ENCODE data around the gene TRMT44. TPM values are rescaled to one million over a fixed set of nuclear protein-coding genes. Genes with fewer than 3 reads are reported as not detected.

Gene TRMT44
- total RNA-seq, 1 donor from 2014 or later: 17.9 TPM

GRCh38 chr4:8523766-8524165 is 83.2 kb downstream of the TRMT44 start:
- H3K4me3 ChIP-seq (ENCODE audit: low read depth, low read length): no peak overlapping the region
- no peak for DNase-seq (ENCODE audit: low read depth)
- no peak for TF ChIP-seq CTCF (conservative IDR thresholded peaks at IDR 0.05; ENCODE audit: low read depth, low read length)

- no peak overlapping the region for H3K4me3 ChIP-seq (ENCODE audit: low read depth, low read length)
- no peak for DNase-seq (ENCODE audit: low read depth)
- TF ChIP-seq CTCF (conservative IDR thresholded peaks at IDR 0.05; ENCODE audit: low read depth, low read length): no peak
Measured at GRCh38 chr4:8524595-8525382, 84.2 kb downstream of the TRMT44 start.

- no peak for TF ChIP-seq CTCF (conservative IDR thresholded peaks at IDR 0.05; ENCODE audit: low read depth, low read length)
- H3K4me3 ChIP-seq (ENCODE audit: low read depth, low read length): no peak overlapping the region
- no peak for DNase-seq (ENCODE audit: low read depth)
Measured at GRCh38 chr4:8525383-8526120, 85.0 kb downstream of the TRMT44 start.

Other genes starting within 250 kb of the TRMT44 start
- gene SH3TC1, start 241.5 kb upstream of the TRMT44 start, total RNA-seq: 6.2 and 8.6 TPM in 2 replicates
- 0.80 and 1.2 TPM in 2 replicates for gene HTRA3, start 171.0 kb upstream of the TRMT44 start, total RNA-seq
- gene ACOX3, start 54 bp upstream of the TRMT44 start, total RNA-seq: 10.5 and 16.0 TPM in 2 replicates
- not detected in 2 replicates for gene GPR78, start 139.6 kb downstream of the TRMT44 start, total RNA-seq
- 0.86 and 2.0 TPM in 2 replicates for gene CPZ, start 152.0 kb downstream of the TRMT44 start, total RNA-seq